A549 (cell line): ENCODE data around the gene ANKRD33. TPM values are rescaled to one million over a fixed set of nuclear protein-coding genes. Genes with fewer than 3 reads are reported as not detected.

Source experiments
- ATAC-seq, 2 experiments: fragments of 200-7000 bp in 1 of 2; fragments of >200 bp in 1 of 2; cut with Nextera tagmentation in 1 of 2; cut with Tn5 transposase in 1 of 2; 3 replicates each; pipeline versions ENCODE4 v1.8.0 to v1.9.1; 2018 to 2020; ENCODE audit warnings: mild to moderate bottlenecking in 1 of 2, moderate library complexity in 1 of 2
- CTCF ChIA-PET: fragments of 300-600 bp; sonication (Branson Sonifier 250); formaldehyde crosslinking; extraction: SDS; loops from one replicate; lab custom pipeline; 2021; ENCODE audit warnings: antibody characterized with exemption, inconsistent platforms; lab: Yijun Ruan, JAX
- POLR2A ChIA-PET: fragments of 350-600 bp; formaldehyde crosslinking; extraction: SDS; loops from one replicate; lab custom pipeline; 2021; ENCODE audit warnings: antibody characterized with exemption, inconsistent platforms; lab: Yijun Ruan, JAX
- DNase-seq, 2 experiments: peaks; one replicate each; pipeline versions ENCODE4 v3.0.0 to v3.0.0-alpha.2; 2011 to 2016; ENCODE audit warnings: low read depth in 1 of 2, low spot score in 1 of 2
- FAIRE-seq: peaks from 2 replicates; lab custom pipeline; 2011; peaks lifted over from hg19 to GRCh38; lab: Jason Lieb, UNC
- H3K27ac ChIP-seq, 2 experiments: fragments of >200 bp; sonication (Bioruptor Twin); formaldehyde crosslinking; 3 replicates each; pipeline ENCODE4 v1.5.1; 2016 to 2017
- H3K4me1 ChIP-seq: fragments of >200 bp; sonication (Bioruptor Twin); formaldehyde crosslinking; 3 replicates; pipeline ENCODE4 v1.6.1; 2016
- H3K4me2 ChIP-seq: fragments of >200 bp; sonication (Bioruptor Twin); formaldehyde crosslinking; 3 replicates; pipeline ENCODE4 v1.6.1; 2016
- H3K4me3 ChIP-seq: fragments of >200 bp; sonication (Bioruptor Twin); formaldehyde crosslinking; 3 replicates; pipeline ENCODE4 v1.5.1; 2016
- H3K9me3 ChIP-seq: fragments of >200 bp; sonication (Bioruptor Twin); formaldehyde crosslinking; 3 replicates; pipeline ENCODE4 v1.6.1; 2016
- ATOH8 ChIP-seq: fragments of 250-450 bp; sonication (Bioruptor Pico); IDR thresholded peaks from 2 replicates; pipeline ENCODE4 v1.5.0; 2020; ENCODE audit warnings: low read depth, mild to moderate bottlenecking, moderate library complexity
- BCL3 ChIP-seq: fragments of >200 bp; sonication (Bioruptor Twin); formaldehyde crosslinking; IDR thresholded peaks from 3 replicates; pipeline ENCODE4 v1.6.1; 2016
- BHLHE40 ChIP-seq: IDR thresholded peaks from 2 replicates; pipeline ENCODE4 v1.6.1; 2012; ENCODE audit warnings: low read depth, low read length, inconsistent platforms
- EHMT2 ChIP-seq: fragments of 200-600 bp; sonication (generic); IDR thresholded peaks from 2 replicates; pipeline ENCODE4 v1.6.1; 2016; ENCODE audit warnings: antibody characterized with exemption, low read depth, mild to moderate bottlenecking, moderate library complexity
- EP300 ChIP-seq, 2 experiments: fragments of >200 bp; sonication (Bioruptor Twin); formaldehyde crosslinking; IDR thresholded peaks; 2 replicates in 1 of 2; 3 replicates in 1 of 2; pipeline ENCODE4 v1.6.1; 2016 to 2017
- ESRRA ChIP-seq: fragments of 150-350 bp; IDR thresholded peaks from 2 replicates; pipeline ENCODE4 v1.6.1; 2014; ENCODE audit warnings: mild to moderate bottlenecking, low read length, borderline replicate concordance
- FOSL2 ChIP-seq, 2 experiments: fragments of 450-650 bp in 1 of 2; fragments of >200 bp in 1 of 2; sonication (Bioruptor Twin) in 1 of 2; formaldehyde crosslinking; IDR thresholded peaks; 2 replicates each; pipeline versions ENCODE4 v1.5.0 to v1.6.1; 2016 to 2020; ENCODE audit warnings: mild to moderate bottlenecking in 1 of 2, moderate library complexity in 1 of 2
- FOXS1 ChIP-seq: fragments of 250-450 bp; sonication (Bioruptor Pico); IDR thresholded peaks from 2 replicates; pipeline ENCODE4 v1.5.0; 2020; ENCODE audit warnings: mild to moderate bottlenecking, moderate library complexity
- HES2 ChIP-seq: fragments of >200 bp; sonication (Bioruptor Twin); formaldehyde crosslinking; IDR thresholded peaks from 2 replicates; pipeline ENCODE4 v1.6.1; 2016
- HOXB13 ChIP-seq: fragments of 250-450 bp; sonication (Bioruptor Pico); IDR thresholded peaks from 2 replicates; pipeline ENCODE4 v1.5.0; 2020; ENCODE audit warnings: low read depth, mild to moderate bottlenecking, moderate library complexity
- JUN ChIP-seq, 2 experiments: fragments of >200 bp; sonication (Bioruptor Twin); formaldehyde crosslinking; IDR thresholded peaks; 2 replicates in 1 of 2; 3 replicates in 1 of 2; pipeline ENCODE4 v1.6.1; 2016 to 2017
- JUNB ChIP-seq: fragments of >200 bp; sonication (Bioruptor Twin); formaldehyde crosslinking; IDR thresholded peaks from 2 replicates; pipeline ENCODE4 v1.6.1; 2016
- KDM1A ChIP-seq: fragments of 200-600 bp; sonication (generic); IDR thresholded peaks from 2 replicates; pipeline ENCODE4 v1.6.1; 2016; ENCODE audit warnings: low read depth, mild to moderate bottlenecking
- KDM5A ChIP-seq: fragments of 200-600 bp; sonication (generic); IDR thresholded peaks from 2 replicates; pipeline ENCODE4 v1.6.1; 2016; ENCODE audit warnings: antibody characterized with exemption, mild to moderate bottlenecking
- MYC ChIP-seq: IDR thresholded peaks from 2 replicates; pipeline ENCODE4 v1.6.1; 2012; ENCODE audit warnings: mild to moderate bottlenecking, inconsistent platforms, low read length, improper control_type of control experiment, borderline replicate concordance
- NFE2L2 ChIP-seq: fragments of 150-350 bp; conservative IDR thresholded peaks from 2 replicates; pipeline ENCODE4 v1.6.1; 2014; ENCODE audit warnings: low read length
- PHF8 ChIP-seq: fragments of 200-600 bp; sonication (generic); IDR thresholded peaks from 2 replicates; pipeline ENCODE4 v1.6.1; 2016; ENCODE audit warnings: low read depth, mild to moderate bottlenecking, antibody characterized with exemption, moderate library complexity, borderline replicate concordance
- POLR2A ChIP-seq: IDR thresholded peaks from 2 replicates; pipeline ENCODE4 v1.6.1; 2012; ENCODE audit warnings: mild to moderate bottlenecking, low read length
- RCOR1 ChIP-seq: fragments of 150-350 bp; IDR thresholded peaks from 2 replicates; pipeline ENCODE4 v1.6.1; 2014; ENCODE audit warnings: antibody characterized with exemption, low read length, low read depth
- REST ChIP-seq: fragments of 200-600 bp; sonication (generic); IDR thresholded peaks from 2 replicates; pipeline ENCODE4 v1.6.1; 2016; ENCODE audit warnings: antibody characterized with exemption, mild to moderate bottlenecking, moderate library complexity
- RFX5 ChIP-seq: fragments of 450-650 bp; IDR thresholded peaks from 2 replicates; pipeline ENCODE4 v1.7.1; 2014; ENCODE audit warnings: antibody characterized with exemption, mild to moderate bottlenecking, moderate library complexity
- SMC3 ChIP-seq: fragments of >200 bp; sonication (Bioruptor Twin); formaldehyde crosslinking; IDR thresholded peaks from 3 replicates; pipeline ENCODE4 v1.6.1; 2018; ENCODE audit warnings: inconsistent platforms
- TP53 ChIP-seq: fragments of 250-450 bp; sonication (Bioruptor Pico); IDR thresholded peaks from 2 replicates; pipeline ENCODE4 v1.5.0; 2021; ENCODE audit warnings: mild to moderate bottlenecking, moderate library complexity
- USF2 ChIP-seq: fragments of 450-650 bp; IDR thresholded peaks from 2 replicates; pipeline ENCODE4 v1.6.1; 2014; ENCODE audit warnings: antibody characterized with exemption
- WGBS: methylation state at CpG from one replicate; pipeline ENCODE4 v1.1.6; 2017; ENCODE audit errors: missing lambda C conversion rate; 5-methylcytosine and 5-hydroxymethylcytosine counted together
- polyA plus RNA-seq, 4 experiments: library from polyadenylated mRNA; depleted of rRNA in 3 of 4; stranded (reverse); fragments of >200 nt; fragmentation: RNase III in 1 of 4; extraction: RNeasy Plus Mini Kit Qiagen cat#74134 plus additional on column Dnase treatment in 1 of 4; gene quantifications; 2 replicates in 3 of 4; 3 replicates in 1 of 4; pipeline ENCODE4 v1.2.3, GENCODE V29; 2011 to 2017

ANKRD33 gene
- polyA plus RNA-seq, 2 of the 4 experiments (the other 2 are of a cell fraction) = not detected

GRCh38 chr12:51906430-51907082 lies 18.7 kb downstream of the ANKRD33 start (continued):
- TF ChIP-seq ATOH8 (no peak), KDM5A (no peak), RCOR1 (no peak), TP53 (CRISPR knock-in tag) (no peak), NFE2L2 (no peak), EP300 (IDR thresholded peaks at IDR 0.05) (no peak)

GRCh38 chr12:51907083-51907855 lies 19.4 kb downstream of the ANKRD33 start, which contains the start of gene ACVRL1:
Gene ACVRL1, plus strand, starts transcription at chr12:51907504. Its CDS starts 4,971 bp downstream, at chr12:51912475.
- no peak for ATAC-seq
- 73% methylated on average over 59 of the region's 74 CpGs for WGBS
- H3K4me1 ChIP-seq = no peaks in the 10 kb centered on the region
- no peak within 1 kb of the TSS for H3K27ac ChIP-seq
- POLR2A ChIA-PET = no interaction called here
- no peak within 1 kb of the TSS for H3K4me3 ChIP-seq
- no peaks in the 10 kb centered on the region for H3K9me3 ChIP-seq
- CTCF ChIA-PET = interaction anchor here (0.9 to 4.9 kb wide), 6 partner anchors 10 to 74 kb away, joined by 3 to 32 read pairs (median 5); no protein-coding TSS in a partner anchor
- no peak for DNase-seq
- no peak for TF ChIP-seq KDM1A
- TF ChIP-seq HOXB13 = no peak
- TF ChIP-seq JUN (IDR thresholded peaks at IDR 0.05) = no peak
- no peak for TF ChIP-seq MYC
- TF ChIP-seq FOSL2 (IDR thresholded peaks at IDR 0.05) = no peak
- no peak for TF ChIP-seq FOSL2 (CRISPR knock-in tag; IDR thresholded peaks at IDR 0.05)
- TF ChIP-seq BHLHE40 = no peak
- no peak for TF ChIP-seq BCL3
- no peak for TF ChIP-seq ESRRA
- TF ChIP-seq HES2 = no peak
- TF ChIP-seq EP300 (IDR thresholded peaks at IDR 0.05) = no peak
- TF ChIP-seq SMC3 = no peak
- no peak for FAIRE-seq
- no peak within 1 kb of the TSS for H3K4me2 ChIP-seq

GRCh38 chr12:51907856-51908425 lies 20.0 kb downstream of the ANKRD33 start:
- no peak overlapping the region for H3K4me2 ChIP-seq
- CTCF ChIA-PET = interaction anchor here (0.9 to 4.9 kb wide), 4 partner anchors 9 to 33 kb away, joined by 4 to 32 read pairs (median 5); no protein-coding TSS in a partner anchor
- POLR2A ChIA-PET = no interaction called here
- FAIRE-seq (no peak), DNase-seq (no peak), ATAC-seq (no peak)
- H3K9me3 ChIP-seq = no peaks in the 10 kb centered on the region
- H3K4me1 ChIP-seq = no peaks in the 10 kb centered on the region
- TF ChIP-seq FOXS1 (CRISPR knock-in tag) (no peak), POLR2A (no peak), RFX5 (no peak), KDM5A (no peak), PHF8 (no peak), EHMT2 (no peak), JUNB (no peak), NFE2L2 (no peak), USF2 (no peak), REST (no peak), HOXB13 (no peak)
- H3K4me3 ChIP-seq = no peak overlapping the region
- no peak overlapping the region for H3K27ac ChIP-seq
- 59% methylated on average over 7 of the region's 7 CpGs for WGBS
